GM21717 (cell line): ENCODE measurements around the gene PAPPA.
A peak's percentile ranks its signal among the peaks of the same experiment; 100 is the strongest.

ENCODE experiments used
- ATAC-seq: cut with Tn5 transposase; IDR thresholded peaks from one replicate; pipeline ENCODE4 v1.9.1; 2021; ENCODE audit warnings: mild to moderate bottlenecking, moderate library complexity; ENCODE audit not compliant: unreplicated experiment

The PAPPA gene

DNA sequence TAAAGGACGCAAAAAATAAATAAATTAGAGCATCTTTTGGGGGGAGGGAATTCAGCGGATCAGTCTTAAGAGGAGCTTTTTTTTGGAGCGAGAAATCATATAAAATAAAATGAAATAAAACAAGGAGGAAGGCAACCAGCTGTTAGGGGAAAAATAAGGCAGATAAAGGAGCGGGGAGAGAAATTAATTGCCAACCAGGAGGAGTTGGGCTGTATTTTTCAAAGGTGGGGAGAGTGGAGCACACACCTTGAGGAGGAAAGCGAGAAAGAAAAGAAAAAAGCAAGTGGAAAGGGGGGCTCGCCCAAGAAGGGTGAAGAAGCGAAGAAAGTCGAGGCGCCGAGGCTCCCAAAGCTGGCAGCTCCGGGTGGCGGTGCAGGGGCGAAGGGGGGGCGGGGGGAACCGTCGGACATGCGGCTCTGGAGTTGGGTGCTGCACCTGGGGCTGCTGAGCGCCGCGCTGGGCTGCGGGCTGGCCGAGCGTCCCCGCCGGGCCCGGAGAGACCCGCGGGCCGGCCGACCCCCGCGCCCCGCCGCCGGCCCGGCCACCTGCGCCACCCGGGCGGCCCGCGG is at the start of gene PAPPA:
Gene PAPPA, plus strand, starts transcription at position 27 of the 569 bp plus-strand sequence. Its CDS starts 382 bp downstream, at position 409.
- no peak for ATAC-seq

DNA sequence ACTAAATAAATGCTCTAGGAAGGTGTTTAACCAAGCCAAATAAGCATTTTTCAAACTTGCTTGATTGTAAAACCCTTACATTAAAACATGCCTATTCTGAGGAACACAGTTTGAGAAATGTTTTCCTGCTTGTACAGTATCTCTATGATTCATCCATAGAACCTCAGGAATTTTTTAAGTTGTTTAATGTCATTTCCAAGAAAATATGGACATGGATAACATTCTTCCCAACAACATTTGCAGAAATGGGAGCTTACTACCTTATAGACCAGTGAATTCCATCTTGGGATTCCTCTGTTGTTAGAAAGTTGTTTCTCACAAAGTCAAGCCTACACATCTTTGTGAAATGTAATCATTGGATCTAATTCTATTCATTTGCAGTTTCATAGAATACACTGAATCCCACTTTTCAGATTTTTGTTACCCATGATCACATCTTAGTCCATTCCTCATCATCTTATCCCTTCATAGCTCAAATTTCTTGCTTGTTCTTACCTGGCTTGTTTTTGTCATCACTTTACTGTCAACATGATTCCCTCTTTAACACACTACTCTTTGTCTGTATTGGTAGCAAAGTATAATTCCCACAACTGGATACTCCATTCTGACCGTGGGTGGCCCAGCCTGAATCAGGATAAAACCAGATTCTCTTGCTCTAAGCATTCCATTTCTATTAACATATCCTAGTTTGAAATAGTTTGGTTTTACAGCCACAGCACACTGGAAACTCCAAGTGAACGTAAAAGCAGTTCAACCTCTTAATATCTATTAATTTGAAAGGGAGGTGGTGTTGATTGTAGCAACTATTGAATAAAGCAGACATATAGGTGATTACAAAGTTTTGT is 49.4 kb upstream of the PAPPA start:
- ATAC-seq, result no peak

DNA sequence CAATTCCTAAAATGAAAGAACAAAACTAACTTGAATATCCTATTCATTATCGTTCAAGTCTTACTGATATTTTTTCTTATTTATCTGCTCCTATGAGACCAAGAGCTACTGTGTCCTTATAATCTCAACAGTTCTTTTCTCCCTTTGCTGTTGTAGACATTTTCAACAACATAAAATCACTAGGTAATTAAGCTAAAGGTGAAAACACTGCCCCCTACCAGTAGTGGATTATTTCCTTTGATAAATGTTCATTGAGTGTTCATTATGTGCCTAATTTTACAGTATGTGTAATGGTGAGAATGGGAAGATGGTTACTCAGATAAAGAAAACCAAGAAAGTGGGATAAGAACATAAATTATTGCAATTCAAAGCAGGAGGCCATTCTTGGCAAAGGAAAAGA is 41.4 kb upstream of the PAPPA start:
- ATAC-seq, result no peak

DNA sequence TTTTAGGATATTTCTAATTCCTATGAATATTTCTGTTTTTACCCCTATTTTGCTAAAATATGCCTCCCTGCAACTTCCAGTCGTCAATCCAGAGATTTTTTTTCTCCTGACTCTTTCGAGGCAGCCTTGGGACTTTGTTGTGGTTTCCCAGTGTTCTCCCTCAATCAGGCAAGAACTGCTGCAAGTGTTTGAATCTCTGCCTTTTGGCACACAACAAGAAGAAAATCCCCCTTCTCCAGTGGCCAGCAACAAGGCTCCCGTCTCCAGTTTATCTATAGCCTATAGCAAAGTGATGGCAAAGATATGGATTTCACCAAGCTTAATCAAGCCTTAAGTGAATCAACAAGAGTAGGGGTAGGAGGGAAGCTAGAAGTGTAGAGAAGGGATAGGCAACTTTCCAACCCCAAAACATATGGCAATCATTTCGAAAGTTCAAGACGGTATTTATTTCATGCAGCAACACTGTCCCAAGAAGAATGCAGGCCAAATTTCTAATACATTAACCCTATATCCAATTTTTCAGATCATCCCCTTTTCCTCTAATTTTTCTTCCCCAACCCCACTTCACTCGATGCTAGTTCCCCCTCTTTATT is 37.7 kb upstream of the PAPPA start:
- no peak for ATAC-seq

DNA sequence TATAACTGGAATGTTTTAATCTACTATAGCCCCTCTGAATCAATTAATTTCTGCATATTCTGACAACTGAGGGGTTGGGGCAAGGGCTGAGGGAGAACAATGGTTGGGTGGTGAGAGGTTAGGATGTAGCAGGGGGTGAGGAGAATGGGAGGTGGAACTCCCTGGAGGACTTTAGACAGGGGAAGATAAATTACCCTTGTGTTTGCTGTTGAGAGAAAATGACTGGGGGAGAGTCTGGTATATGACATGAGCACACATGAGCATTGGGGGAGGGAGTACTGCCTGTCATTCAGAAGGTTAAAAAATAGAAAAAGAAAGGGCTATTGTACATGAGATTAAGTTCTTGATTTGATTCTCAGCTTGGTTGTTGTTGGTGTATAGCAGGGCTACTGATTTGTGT is 37.2 kb upstream of the PAPPA start:
- ATAC-seq, result no peak

GRCh38 chr9:116123171-116123570 is 30.4 kb upstream of the PAPPA start:
- no peak for ATAC-seq

- no peak for ATAC-seq
Measured at GRCh38 chr9:116124472-116125040, 29.0 kb upstream of the PAPPA start.

GRCh38 chr9:116133163-116133562 is 20.4 kb upstream of the PAPPA start:
- no peak for ATAC-seq

- ATAC-seq, result no peak
Measured at GRCh38 chr9:116134975-116135374, 18.6 kb upstream of the PAPPA start.

- ATAC-seq, result no peak
Measured at GRCh38 chr9:116137010-116137409, 16.6 kb upstream of the PAPPA start.

DNA sequence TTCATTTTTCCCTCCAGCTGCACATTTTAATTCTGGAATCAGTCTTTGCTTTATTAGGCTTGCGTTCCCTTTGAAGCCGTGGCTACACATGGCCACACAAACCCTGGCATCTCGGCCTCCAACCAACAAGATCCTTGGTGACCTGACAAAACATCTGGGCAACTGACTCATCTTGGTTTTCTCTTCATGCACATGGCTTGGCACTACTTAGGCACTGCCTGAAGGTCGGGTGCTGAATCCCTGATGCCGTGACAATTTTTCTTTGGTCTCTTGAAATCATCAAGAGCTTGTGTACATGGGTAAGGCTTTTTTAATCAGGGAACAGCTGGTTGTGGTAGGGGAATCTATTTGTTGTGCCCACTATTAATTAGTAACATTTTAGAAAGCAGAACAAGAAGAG is 16.0 kb upstream of the PAPPA start:
- no peak for ATAC-seq

GRCh38 chr9:116141864-116142561 is 11.6 kb upstream of the PAPPA start:
- ATAC-seq, result no peak

- no peak for ATAC-seq
Measured at GRCh38 chr9:116142706-116143492, 10.7 kb upstream of the PAPPA start.

GRCh38 chr9:116144038-116144437 is 9.6 kb upstream of the PAPPA start:
- no peak for ATAC-seq

DNA sequence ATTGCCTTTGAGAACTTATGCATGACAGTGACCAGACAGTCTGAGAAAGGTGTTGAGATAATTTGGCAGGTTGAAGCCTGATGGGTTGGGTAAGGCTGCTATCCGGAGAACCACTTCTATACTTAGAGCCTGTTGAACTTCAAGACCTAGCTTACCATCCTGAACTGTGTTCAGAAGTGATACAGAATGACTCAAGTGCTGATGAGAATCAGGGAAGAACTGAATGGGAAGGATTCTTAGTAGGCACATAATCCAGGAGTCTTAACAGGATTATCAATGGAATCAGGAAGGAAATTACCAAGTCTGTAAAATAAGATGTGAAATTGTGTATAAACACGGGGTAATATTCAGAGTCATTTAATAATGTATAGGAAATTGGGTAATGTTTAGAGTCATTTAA is 9.0 kb upstream of the PAPPA start:
- no peak for ATAC-seq

GRCh38 chr9:116145036-116145435 is 8.6 kb upstream of the PAPPA start:
- no peak for ATAC-seq

GRCh38 chr9:116147821-116148220 is 5.8 kb upstream of the PAPPA start:
- no peak for ATAC-seq

DNA sequence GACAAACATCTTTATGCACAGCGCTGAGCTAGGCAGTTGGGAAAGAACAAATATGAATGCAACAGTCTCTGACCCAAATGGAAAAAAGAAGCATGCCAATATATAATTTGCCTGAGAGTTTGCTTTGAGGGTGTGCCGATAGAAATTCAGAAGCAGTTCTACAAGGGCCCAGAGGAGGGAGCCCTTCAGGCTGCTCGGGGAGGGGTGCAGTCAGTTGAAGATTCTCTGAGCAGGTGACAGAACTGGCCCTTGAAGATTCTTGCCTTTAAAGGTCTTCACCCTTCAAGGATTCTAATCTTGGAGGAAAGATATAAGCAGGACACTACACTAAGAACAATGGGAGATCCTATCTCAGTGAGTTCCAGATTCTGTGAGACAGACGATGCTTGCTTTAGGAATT is 3.7 kb upstream of the PAPPA start:
- peak; percentile 61 for ATAC-seq

DNA sequence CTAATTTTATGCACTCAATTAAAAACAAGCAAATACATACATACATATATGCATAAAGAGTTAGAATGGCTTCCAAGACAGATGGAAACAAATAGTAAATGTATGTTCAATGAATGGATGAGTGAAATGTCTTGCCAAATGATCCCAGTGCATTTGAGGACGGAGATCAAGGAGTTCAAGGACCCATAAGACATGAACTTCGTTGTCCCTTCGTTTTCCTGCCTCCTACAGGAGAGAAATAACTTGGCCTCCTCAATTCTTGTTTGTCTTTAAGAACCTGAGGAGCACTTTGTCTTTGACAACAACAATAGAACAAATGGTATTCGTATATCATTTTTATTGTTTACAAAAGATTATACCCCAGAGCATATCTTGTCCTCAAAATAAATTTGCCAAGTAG is 2.4 kb upstream of the PAPPA start:
- no peak for ATAC-seq

- ATAC-seq, result no peak
Measured at GRCh38 chr9:116151966-116152381, 1.6 kb upstream of the PAPPA start.
